Upper lobe of right lung (tissue), 1 donor: ENCODE measurements around the gene PODXL2. TPM values are rescaled to one million over a fixed set of nuclear protein-coding genes. Genes with fewer than 3 reads are reported as not detected.

Experiments
- ATAC-seq: fragments of 200-7000 bp; cut with Tn5 transposase; one replicate; pipeline ENCODE4 v1.9.1; 2020; ENCODE audit warnings: mild to moderate bottlenecking, moderate library complexity
- DNase-seq: peaks from one replicate; pipeline ENCODE4 v3.0.0-alpha.2; 2020
- H3K27ac ChIP-seq: fragments of 200-600 bp; one replicate; pipeline ENCODE4 v1.8.0; 2022
- H3K27me3 ChIP-seq: fragments of 200-600 bp; one replicate; pipeline ENCODE4 v1.8.0; 2022; ENCODE audit warnings: mild to moderate bottlenecking
- H3K36me3 ChIP-seq: fragments of 200-600 bp; one replicate; pipeline ENCODE4 v1.8.0; 2022
- H3K4me1 ChIP-seq: fragments of 200-600 bp; one replicate; pipeline ENCODE4 v1.8.0; 2022
- H3K4me3 ChIP-seq: fragments of 200-600 bp; one replicate; pipeline ENCODE4 v1.8.0; 2022; ENCODE audit warnings: mild to moderate bottlenecking
- H3K9me3 ChIP-seq: fragments of 200-600 bp; one replicate; pipeline ENCODE4 v1.8.0; 2022
- CTCF ChIP-seq: fragments of 200-600 bp; IDR thresholded peaks from one replicate; pipeline ENCODE4 v1.8.0; 2022; ENCODE audit warnings: antibody characterized with exemption
- intact Hi-C: fragments of 100-400 bp; cut with DNase I; formaldehyde crosslinking; loops from one replicate; pipeline ENCODE4 v1.11.0; 2022
- total RNA-seq: library from RNA; stranded (reverse); fragmentation: NEBNext Ultra II Directional; extraction: Animal tissue kit (Norgen Biotek cat#: 25700); gene quantifications from one replicate; pipeline ENCODE4 v1.2.1, GENCODE V29; 2021
- donor health status: DM: no; HTN: yes; CAD: no; lungs with severe emphysema.

Gene PODXL2
- total RNA-seq, 1 donor from 2014 or later: 3.7 TPM

- no peak for TF ChIP-seq CTCF
- Histone ChIP-seq H3K4me3 (no peak overlapping the region), H3K36me3 (no peaks in the 10 kb centered on the region), H3K9me3 (no peaks in the 10 kb centered on the region), H3K27ac (no peak overlapping the region), H3K27me3 (no peaks in the 10 kb centered on the region), H3K4me1 (peaks cover 34% of the 10 kb centered on the region)
- DNase-seq (no peak), ATAC-seq (no peak)
- intact Hi-C loops: no loop called here
These were observed 41.1 kb upstream of the PODXL2 start for GRCh38 chr3:127587876-127588275.

- Histone ChIP-seq H3K36me3 (no peaks in the 10 kb centered on the region), H3K27ac (peak overlapping the region; percentile 91), H3K27me3 (no peaks in the 10 kb centered on the region), H3K4me3 (peak overlapping the region; percentile 88), H3K9me3 (no peaks in the 10 kb centered on the region), H3K4me1 (peaks cover 34% of the 10 kb centered on the region)
- ATAC-seq: peak; percentile 1
- no peak for DNase-seq
- intact Hi-C loops: no loop called here
- no peak for TF ChIP-seq CTCF
These were observed 40.0 kb upstream of the PODXL2 start for GRCh38 chr3:127588806-127589577.

DNA sequence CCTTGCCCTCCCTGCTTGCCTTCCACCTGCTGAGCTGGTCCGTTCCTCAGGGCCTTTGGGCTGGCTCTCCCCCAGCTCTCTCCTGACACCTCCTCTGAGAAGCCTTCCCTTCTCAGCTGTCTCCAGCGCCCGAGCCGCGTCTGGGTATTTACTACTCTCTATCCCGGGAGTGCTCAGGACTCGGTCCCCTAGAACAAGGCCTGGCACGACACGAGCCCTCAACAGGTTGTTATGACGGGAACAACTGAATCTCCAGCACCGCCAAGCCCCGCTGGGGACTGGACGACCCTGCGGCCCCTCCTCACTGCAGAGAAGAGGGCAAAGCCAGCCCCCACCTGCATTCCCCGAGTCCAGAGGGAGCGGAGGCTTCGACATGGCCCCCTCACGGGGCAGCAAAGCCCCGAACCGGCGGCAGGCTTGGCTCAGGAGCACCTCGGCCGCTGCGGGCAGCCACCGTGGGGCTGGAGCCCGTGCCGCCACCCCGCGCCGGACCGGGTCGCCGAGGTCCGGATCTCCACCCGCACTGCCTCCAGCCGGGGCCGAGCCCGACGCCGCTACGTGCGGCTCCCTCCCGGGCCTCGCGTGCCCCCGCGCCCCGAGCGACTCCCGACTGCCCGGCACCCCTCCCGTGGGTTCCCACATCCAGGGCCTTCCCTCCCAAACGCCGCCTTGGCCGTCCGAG lies 39.2 kb upstream of the PODXL2 start:
- Histone ChIP-seq H3K9me3 (no peaks in the 10 kb centered on the region), H3K4me1 (peaks cover 34% of the 10 kb centered on the region), H3K4me3 (peak overlapping the region; percentile 88), H3K27me3 (no peaks in the 10 kb centered on the region), H3K36me3 (no peaks in the 10 kb centered on the region), H3K27ac (peak overlapping the region; percentile 91)
- TF ChIP-seq CTCF: no peak
- DNase-seq: peak; percentile 82
- intact Hi-C loops: no loop called here
- ATAC-seq: peak; percentile 26

DNA sequence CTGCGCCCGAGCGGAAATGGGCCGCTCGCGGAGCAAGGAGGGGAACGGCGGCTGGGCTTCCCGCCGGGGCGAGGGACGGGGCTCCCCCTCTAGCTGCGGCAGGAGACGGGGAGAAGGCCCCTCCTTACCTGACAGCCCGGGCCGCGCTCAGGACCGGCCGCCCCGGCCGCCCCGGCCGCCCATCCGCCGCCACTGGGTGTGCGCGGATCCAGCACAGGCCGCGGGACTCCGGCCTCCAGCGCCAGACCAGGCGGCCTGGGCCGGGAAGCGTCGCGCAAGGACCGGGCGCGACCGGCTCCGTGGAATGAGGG lies 38.7 kb upstream of the PODXL2 start:
- Histone ChIP-seq H3K27ac (peak overlapping the region; percentile 91), H3K4me1 (peaks cover 34% of the 10 kb centered on the region), H3K9me3 (no peaks in the 10 kb centered on the region), H3K27me3 (no peaks in the 10 kb centered on the region), H3K36me3 (no peaks in the 10 kb centered on the region), H3K4me3 (peak overlapping the region; percentile 88)
- intact Hi-C loops: no loop called here
- no peak for TF ChIP-seq CTCF
- ATAC-seq: peak; percentile 69
- DNase-seq: no peak

DNA sequence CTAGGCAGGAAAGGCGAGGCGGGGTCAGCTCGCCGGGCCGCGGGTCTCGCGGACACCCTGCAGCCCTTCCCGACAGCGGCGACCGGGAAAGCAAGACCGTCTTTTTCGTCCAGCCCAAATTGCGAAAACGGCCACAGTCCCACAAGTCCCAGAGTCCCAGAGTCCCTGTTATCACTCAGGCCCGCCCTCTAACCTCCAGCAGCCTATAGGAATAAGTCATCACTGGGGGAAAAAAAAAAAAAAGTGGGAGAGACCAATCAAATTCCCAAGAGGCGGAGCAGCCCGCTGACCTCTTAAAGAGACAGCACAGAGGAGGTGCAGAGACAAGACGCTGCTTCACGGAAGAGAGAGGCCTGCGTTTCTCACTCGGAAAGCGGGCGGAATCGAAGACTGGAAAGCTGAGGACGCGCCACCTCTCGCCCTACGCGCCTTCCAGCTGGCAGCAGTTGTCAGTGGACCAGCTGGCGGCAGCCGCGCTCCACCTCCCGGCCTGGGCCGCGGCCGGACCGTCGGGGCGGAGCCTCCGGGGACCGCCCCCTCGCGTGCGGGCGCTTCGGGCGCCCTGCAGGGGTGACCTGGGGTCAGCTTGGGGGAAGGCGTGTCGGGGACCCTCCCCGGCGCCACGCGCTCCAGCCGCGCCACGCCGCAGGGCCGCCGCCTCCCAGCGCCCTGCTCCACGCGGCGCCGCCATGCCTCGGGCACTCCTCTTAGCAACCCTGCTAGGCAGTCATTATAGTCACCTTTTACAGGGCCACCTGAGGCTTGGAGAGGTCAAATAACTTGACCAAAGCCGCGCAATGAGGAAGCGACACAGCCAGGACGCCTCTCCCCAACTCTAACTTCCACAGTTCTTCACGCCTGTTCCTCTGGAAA lies 38.2 kb upstream of the PODXL2 start, which contains the start of gene TPRA1:
Gene TPRA1 (minus strand): TSS at position 141 of the 873 bp plus-strand sequence. CDS start 10,587 bp downstream, outside the sequence.
- peak; percentile 87 for ATAC-seq
- H3K27me3 ChIP-seq: no peaks in the 10 kb centered on the region
- peak; percentile 91 for DNase-seq
- TF ChIP-seq CTCF: no peak
- peaks cover 32% of the 10 kb centered on the region for H3K4me1 ChIP-seq
- no peaks in the 10 kb centered on the region for H3K36me3 ChIP-seq
- no peaks in the 10 kb centered on the region for H3K9me3 ChIP-seq
- intact Hi-C loops: no loop called here
- H3K4me3 ChIP-seq: peak within 1 kb of the TSS; percentile 88
- peak within 1 kb of the TSS; percentile 91 for H3K27ac ChIP-seq
